GM23338 (cell line): Measurements from ENCODE around the gene PLET1. TPM values are rescaled to one million over a fixed set of nuclear protein-coding genes. Genes with fewer than 3 reads are reported as not detected.
"Not testable (repeated sequence)": the region's sequence is repeated elsewhere in the genome, so short reads cannot be mapped to it uniquely, and the experiment has no call there.

Experiments
- ATAC-seq: fragments of 200-7000 bp; cut with Tn5 transposase; 3 replicates; pipeline ENCODE4 v1.9.1; 2020
- DNase-seq: peaks from one replicate; pipeline ENCODE4 v3.0.0-alpha.2; 2015; ENCODE audit warnings: low spot score
- H2AFZ ChIP-seq: fragments of 200-600 bp; sonication (generic); 2 replicates; pipeline ENCODE4 v1.8.0; 2016; ENCODE audit warnings: antibody characterized with exemption, mild to moderate bottlenecking, moderate library complexity
- H3F3A ChIP-seq: fragments of 200-600 bp; sonication (generic); replicated peaks from 2 replicates; pipeline ENCODE4 v1.8.0; 2017; ENCODE audit warnings: antibody characterized with exemption, mixed run types, low read depth
- H3K27ac ChIP-seq: fragments of 200-600 bp; sonication (generic); 2 replicates; pipeline ENCODE4 v1.6.1; 2016; ENCODE audit warnings: low read depth
- H3K27me3 ChIP-seq: fragments of 200-600 bp; sonication (generic); 2 replicates; pipeline ENCODE4 v1.8.0; 2016; ENCODE audit warnings: mild to moderate bottlenecking, mixed run types, moderate library complexity; ENCODE audit not compliant: insufficient read depth
- H3K36me3 ChIP-seq: fragments of 200-600 bp; sonication (generic); 2 replicates; pipeline ENCODE4 v1.8.0; 2016; ENCODE audit warnings: mild to moderate bottlenecking; ENCODE audit not compliant: insufficient read depth
- H3K4me1 ChIP-seq: fragments of 200-600 bp; sonication (generic); 2 replicates; pipeline ENCODE4 v1.8.0; 2016; ENCODE audit warnings: mild to moderate bottlenecking, moderate library complexity; ENCODE audit not compliant: insufficient read depth
- H3K4me2 ChIP-seq: fragments of 200-600 bp; sonication (generic); 2 replicates; pipeline ENCODE4 v1.7.1; 2017; ENCODE audit warnings: mixed run types
- H3K4me3 ChIP-seq: fragments of 200-600 bp; sonication (generic); 2 replicates; pipeline ENCODE4 v1.6.1; 2016; ENCODE audit warnings: mixed run types
- H3K79me2 ChIP-seq: fragments of 200-600 bp; sonication (generic); replicated peaks from 2 replicates; pipeline ENCODE4 v1.8.0; 2017; ENCODE audit warnings: mild to moderate bottlenecking; ENCODE audit not compliant: insufficient read depth
- H3K9me2 ChIP-seq: fragments of 200-600 bp; sonication (generic); 2 replicates; pipeline ENCODE4 v1.8.0; 2017; ENCODE audit not compliant: insufficient read depth
- H4K20me1 ChIP-seq: fragments of 200-600 bp; sonication (generic); replicated peaks from 2 replicates; pipeline ENCODE4 v1.8.0; 2017; ENCODE audit warnings: mild to moderate bottlenecking; ENCODE audit not compliant: insufficient read depth
- H3K27ac Mint-ChIP-seq: 2 replicates; pipeline ENCODE4 v1.8.0; 2020; ENCODE audit warnings: inconsistent platforms, mild to moderate bottlenecking, moderate library complexity, mixed read lengths
- H3K27me3 Mint-ChIP-seq: 3 replicates; pipeline ENCODE4 v1.8.0; 2022; ENCODE audit warnings: low read depth, mild to moderate bottlenecking, moderate library complexity, mixed read lengths, inconsistent platforms; ENCODE audit not compliant: insufficient read depth, poor library complexity
- H3K36me3 Mint-ChIP-seq: 3 replicates; pipeline ENCODE4 v1.8.0; 2021; ENCODE audit warnings: low read depth, mild to moderate bottlenecking, inconsistent platforms, moderate library complexity, mixed read lengths
- H3K4me1 Mint-ChIP-seq: 3 replicates; pipeline ENCODE4 v1.8.0; 2020; ENCODE audit warnings: mild to moderate bottlenecking, inconsistent platforms, mixed read lengths
- H3K4me3 Mint-ChIP-seq: 3 replicates; pipeline ENCODE4 v1.8.0; 2021; ENCODE audit warnings: moderate library complexity, mild to moderate bottlenecking, inconsistent platforms, mixed read lengths
- H3K9me3 Mint-ChIP-seq: 3 replicates; pipeline ENCODE4 v1.8.0; 2020; ENCODE audit warnings: moderate library complexity, mild to moderate bottlenecking, inconsistent platforms, mixed read lengths
- CREB1 ChIP-seq: fragments of 250-450 bp; sonication (Bioruptor Pico); IDR thresholded peaks from 2 replicates; pipeline ENCODE4 v1.5.0; 2020; ENCODE audit warnings: low read depth, mild to moderate bottlenecking, moderate library complexity
- CTCF ChIP-seq, 2 experiments: fragments of 200-600 bp in 1 of 2; sonication (generic) in 1 of 2; conservative IDR thresholded peaks; 2 replicates each; pipeline versions ENCODE4 v1.5.1 to v1.6.1; 2016 to 2017; ENCODE audit warnings: antibody characterized with exemption in 2 of 2, low read depth in 2 of 2, mild to moderate bottlenecking in 2 of 2, moderate library complexity in 1 of 2
- EZH2phosphoT487 ChIP-seq: fragments of 200-600 bp; sonication (generic); IDR thresholded peaks from one replicate; pipeline ENCODE4 v1.8.1; 2018; ENCODE audit warnings: antibody characterized with exemption; ENCODE audit not compliant: unreplicated experiment
- JUNB ChIP-seq: IDR thresholded peaks from one replicate; pipeline ENCODE4 v1.6.1; 2016; ENCODE audit warnings: antibody characterized with exemption; ENCODE audit not compliant: unreplicated experiment
- ZNF331 ChIP-seq: fragments of 250-450 bp; sonication (Bioruptor Pico); IDR thresholded peaks from 2 replicates; pipeline ENCODE4 v1.5.0; 2020; ENCODE audit warnings: low read depth, mild to moderate bottlenecking, moderate library complexity
- ZNF462 ChIP-seq: fragments of 250-450 bp; sonication (Bioruptor Pico); IDR thresholded peaks from 2 replicates; pipeline ENCODE4 v1.5.0; 2020; ENCODE audit warnings: mild to moderate bottlenecking, moderate library complexity
- polyA plus RNA-seq: library from polyadenylated mRNA; unstranded; fragments of >200 nt; fragmentation: Nextera tagmentation; extraction: Ambion mirVana; gene quantifications from 2 replicates; pipeline ENCODE4 v1.2.1, GENCODE V29; 2016
- total RNA-seq: library from RNA; depleted of rRNA; stranded (reverse); fragments of >200 nt; shearing (Covaris generic); gene quantifications from 2 replicates; pipeline ENCODE4 v1.2.3, GENCODE V29; 2014

PLET1 gene
- total and polyA plus RNA-seq, 2 experiments from 2014 or later = not detected

- TF ChIP-seq CTCF (conservative IDR thresholded peaks at IDR 0.05; ENCODE audit: low read depth in 2 of 2) (no peak), EZH2phosphoT487 (no peak)
These were observed 54.6 kb downstream of the PLET1 start (continued) for GRCh38 chr11:112206071-112206470.

GRCh38 chr11:112200252-112200651 is 60.4 kb downstream of the PLET1 start:
- H3K9me3 Mint-ChIP-seq = no peaks in the 10 kb centered on the region
- no peak overlapping the region for H3K4me3 ChIP-seq
- H3F3A ChIP-seq = no peaks in the 10 kb centered on the region
- H3K4me1 ChIP-seq = no peaks in the 10 kb centered on the region
- TF ChIP-seq ZNF331 (no peak), CTCF (conservative IDR thresholded peaks at IDR 0.05; ENCODE audit: low read depth in 2 of 2) (no peak), CREB1 (CRISPR knock-in tag) (no peak), ZNF462 (CRISPR knock-in tag) (no peak), JUNB (no peak)
- no peak overlapping the region for H3K27ac Mint-ChIP-seq
- H3K9me2 ChIP-seq = no peaks in the 10 kb centered on the region
- no peak for ATAC-seq
- no peak overlapping the region for H3K4me2 ChIP-seq
- DNase-seq = no peak
- peaks cover 4% of the 10 kb centered on the region for H3K27me3 Mint-ChIP-seq
- H3K36me3 Mint-ChIP-seq = no peaks in the 10 kb centered on the region
- no peaks in the 10 kb centered on the region for H3K27me3 ChIP-seq
- H3K27ac ChIP-seq = no peak overlapping the region
- H3K4me1 Mint-ChIP-seq = no peaks in the 10 kb centered on the region
- H3K36me3 ChIP-seq = no peaks in the 10 kb centered on the region
- no peak overlapping the region for H3K4me3 Mint-ChIP-seq
- H4K20me1 ChIP-seq = 0 out of 2 replicates have a peak, but pooled peaks cover 3% of the 10 kb centered on the region
- no peaks in the 10 kb centered on the region for H3K79me2 ChIP-seq
- H2AFZ ChIP-seq = no peak overlapping the region

- H3K79me2 ChIP-seq, H3F3A ChIP-seq, H3K27me3 Mint-ChIP-seq, H3K27ac ChIP-seq, H3K4me1 ChIP-seq, H3K36me3 ChIP-seq, DNase-seq, H3K4me1 Mint-ChIP-seq, H3K27ac Mint-ChIP-seq, H3K4me3 Mint-ChIP-seq, ATAC-seq, H2AFZ ChIP-seq, H3K9me2 ChIP-seq, H3K4me2 ChIP-seq, H4K20me1 ChIP-seq, H3K9me3 Mint-ChIP-seq, H3K36me3 Mint-ChIP-seq, H3K27me3 ChIP-seq, H3K4me3 ChIP-seq: not testable (repeated sequence)
These were observed 61.6 kb downstream of the PLET1 start for GRCh38 chr11:112199101-112199500.
